Measurements from ENCODE around the gene ANKRD45. TPM values are rescaled to one million over a fixed set of nuclear protein-coding genes. Genes with fewer than 3 reads are reported as not detected.
"Not testable (repeated sequence)": the region's sequence is repeated elsewhere in the genome, so short reads cannot be mapped to it uniquely, and the experiment has no call there.

The ANKRD45 gene
- total and polyA plus RNA-seq, 4 donors, result 0.28 to 0.39 (median 0.33) TPM; not detected in 1

GRCh38 chr1:173603056-173603591 is 66.5 kb downstream of the ANKRD45 start, which contains the start of gene SLC9C2:
SLC9C2 (minus strand) TSS chr1:173603072; CDS start chr1:173601776, 1,296 bp downstream.
- H3K27ac ChIP-seq (ENCODE audit: low read depth in 1 of 2, low read length in 2 of 2), result no peak within 1 kb of the TSS
- intact Hi-C loops (cut with DNase I), result loop anchor here in 1 of 2 donors (10.0 kb wide), 1 partner anchor 168 kb away; no protein-coding TSS in a partner anchor
- no peaks in the 10 kb centered on the region for H3K9me3 ChIP-seq (ENCODE audit: control insufficient read depth, low read length)
- no peak for ATAC-seq (ENCODE audit: low FRiP score)
- WGBS, 2 donors, result 12% methylated on average over 5 of the region's 5 CpGs
- no peaks in the 10 kb centered on the region for H3K4me1 ChIP-seq (ENCODE audit: control insufficient read depth in 1 of 2, insufficient read depth in 2 of 2, low read length in 2 of 2)
- H3K36me3 ChIP-seq (ENCODE audit: control insufficient read depth in 1 of 2, insufficient read depth in 2 of 2, low read length in 1 of 2), result no peaks in the 10 kb centered on the region
- H3K4me3 ChIP-seq (ENCODE audit: low read length in 2 of 2), result peak within 1 kb of the TSS; percentile 23 to 41
- no peak for DNase-seq
- peaks cover 0 to 1% of the 10 kb centered on the region in 2 donors for H3K27me3 ChIP-seq (ENCODE audit: control insufficient read depth in 1 of 2, insufficient read depth in 2 of 2, low read length in 1 of 2)

GRCh38 chr1:173601588-173601987 is 68.1 kb downstream of the ANKRD45 start:
- Histone ChIP-seq H3K27ac (ENCODE audit: low read depth in 1 of 2, low read length in 2 of 2) (no peak overlapping the region), H3K36me3 (ENCODE audit: control insufficient read depth in 1 of 2, insufficient read depth in 2 of 2, low read length in 1 of 2) (no peaks in the 10 kb centered on the region), H3K27me3 (ENCODE audit: control insufficient read depth in 1 of 2, insufficient read depth in 2 of 2, low read length in 1 of 2) (peaks cover 0 to 1% of the 10 kb centered on the region in 2 donors), H3K4me3 (ENCODE audit: low read length in 2 of 2) (no peak overlapping the region), H3K9me3 (ENCODE audit: control insufficient read depth, low read length) (no peaks in the 10 kb centered on the region), H3K4me1 (ENCODE audit: control insufficient read depth in 1 of 2, insufficient read depth in 2 of 2, low read length in 2 of 2) (no peaks in the 10 kb centered on the region)
- intact Hi-C loops (cut with DNase I), result loop anchor here in 1 of 2 donors (10.0 kb wide), 1 partner anchor 167 kb away; no protein-coding TSS in a partner anchor
- no peak for ATAC-seq (ENCODE audit: low FRiP score)
- 90 to 96% methylated on average over 2 of the region's 2 CpGs for WGBS, 2 donors
- no peak for DNase-seq

GRCh38 chr1:173596097-173596825 is 73.4 kb downstream of the ANKRD45 start:
- H3K27ac ChIP-seq (ENCODE audit: low read depth in 1 of 2, low read length in 2 of 2), result no peak overlapping the region

GRCh38 chr1:173591138-173591537 is 78.5 kb downstream of the ANKRD45 start:
- DNase-seq; H3K27me3 ChIP-seq (ENCODE audit: control insufficient read depth in 1 of 2, insufficient read depth in 2 of 2, low read length in 1 of 2); H3K27ac ChIP-seq (ENCODE audit: low read depth in 1 of 2, low read length in 2 of 2); intact Hi-C loops (cut with DNase I); H3K4me3 ChIP-seq (ENCODE audit: low read length in 2 of 2); H3K4me1 ChIP-seq (ENCODE audit: control insufficient read depth in 1 of 2, insufficient read depth in 2 of 2, low read length in 2 of 2); ATAC-seq (ENCODE audit: low FRiP score); H3K36me3 ChIP-seq (ENCODE audit: control insufficient read depth in 1 of 2, insufficient read depth in 2 of 2, low read length in 1 of 2); H3K9me3 ChIP-seq (ENCODE audit: control insufficient read depth, low read length): not testable (repeated sequence)
- WGBS, 2 donors, result 64 to 66% methylated on average over 5 of the region's 5 CpGs

More at GRCh38 chr1:173596097-173596825, 73.4 kb downstream of the ANKRD45 start:
- WGBS, 2 donors, result 85 to 90% methylated on average over 3 of the region's 3 CpGs
- DNase-seq, result no peak
- no peaks in the 10 kb centered on the region for H3K9me3 ChIP-seq (ENCODE audit: control insufficient read depth, low read length)
- H3K27me3 ChIP-seq (ENCODE audit: control insufficient read depth in 1 of 2, insufficient read depth in 2 of 2, low read length in 1 of 2), result no peaks in the 10 kb centered on the region
- no peak overlapping the region for H3K4me3 ChIP-seq (ENCODE audit: low read length in 2 of 2)
- H3K36me3 ChIP-seq (ENCODE audit: control insufficient read depth in 1 of 2, insufficient read depth in 2 of 2, low read length in 1 of 2), result no peaks in the 10 kb centered on the region
- no peaks in the 10 kb centered on the region for H3K4me1 ChIP-seq (ENCODE audit: control insufficient read depth in 1 of 2, insufficient read depth in 2 of 2, low read length in 2 of 2)
- no peak for ATAC-seq (ENCODE audit: low FRiP score)
- intact Hi-C loops (cut with DNase I), result no loop called here

GRCh38 chr1:173590557-173590956 is 79.1 kb downstream of the ANKRD45 start:
- intact Hi-C loops (cut with DNase I), result no loop called here
- no peaks in the 10 kb centered on the region for H3K27me3 ChIP-seq (ENCODE audit: control insufficient read depth in 1 of 2, insufficient read depth in 2 of 2, low read length in 1 of 2)
- no peak overlapping the region for H3K4me3 ChIP-seq (ENCODE audit: low read length in 2 of 2)
- no peak for ATAC-seq (ENCODE audit: low FRiP score)
- WGBS, 2 donors, result 44% methylated on average over 1 of the region's 1 CpG
- H3K27ac ChIP-seq (ENCODE audit: low read depth in 1 of 2, low read length in 2 of 2), result no peak overlapping the region
- H3K9me3 ChIP-seq (ENCODE audit: control insufficient read depth, low read length), result no peaks in the 10 kb centered on the region
- H3K36me3 ChIP-seq (ENCODE audit: control insufficient read depth in 1 of 2, insufficient read depth in 2 of 2, low read length in 1 of 2), result no peaks in the 10 kb centered on the region
- H3K4me1 ChIP-seq (ENCODE audit: control insufficient read depth in 1 of 2, insufficient read depth in 2 of 2, low read length in 2 of 2), result no peaks in the 10 kb centered on the region
- no peak for DNase-seq

GRCh38 chr1:173581383-173582079 is 88.1 kb downstream of the ANKRD45 start:
- H3K9me3 ChIP-seq (ENCODE audit: control insufficient read depth, low read length), result no peaks in the 10 kb centered on the region
- H3K27ac ChIP-seq (ENCODE audit: low read depth in 1 of 2, low read length in 2 of 2), result no peak overlapping the region
- no peaks in the 10 kb centered on the region for H3K4me1 ChIP-seq (ENCODE audit: control insufficient read depth in 1 of 2, insufficient read depth in 2 of 2, low read length in 2 of 2)
- intact Hi-C loops (cut with DNase I), result no loop called here
- H3K36me3 ChIP-seq (ENCODE audit: control insufficient read depth in 1 of 2, insufficient read depth in 2 of 2, low read length in 1 of 2), result no peaks in the 10 kb centered on the region
- 35 to 45% methylated on average over 1 of the region's 1 CpG for WGBS, 2 donors
- no peak overlapping the region for H3K4me3 ChIP-seq (ENCODE audit: low read length in 2 of 2)
- no peaks in the 10 kb centered on the region for H3K27me3 ChIP-seq (ENCODE audit: control insufficient read depth in 1 of 2, insufficient read depth in 2 of 2, low read length in 1 of 2)
- DNase-seq (no peak), ATAC-seq (ENCODE audit: low FRiP score) (no peak)

GRCh38 chr1:173580658-173581057 is 89.0 kb downstream of the ANKRD45 start:
- H3K27me3 ChIP-seq (ENCODE audit: control insufficient read depth in 1 of 2, insufficient read depth in 2 of 2, low read length in 1 of 2), result no peaks in the 10 kb centered on the region
- no peak overlapping the region for H3K4me3 ChIP-seq (ENCODE audit: low read length in 2 of 2)
- no peaks in the 10 kb centered on the region for H3K4me1 ChIP-seq (ENCODE audit: control insufficient read depth in 1 of 2, insufficient read depth in 2 of 2, low read length in 2 of 2)
- no peaks in the 10 kb centered on the region for H3K9me3 ChIP-seq (ENCODE audit: control insufficient read depth, low read length)
- no peak overlapping the region for H3K27ac ChIP-seq (ENCODE audit: low read depth in 1 of 2, low read length in 2 of 2)
- ATAC-seq (ENCODE audit: low FRiP score) (no peak), DNase-seq (no peak)
- intact Hi-C loops (cut with DNase I), result no loop called here
- no peaks in the 10 kb centered on the region for H3K36me3 ChIP-seq (ENCODE audit: control insufficient read depth in 1 of 2, insufficient read depth in 2 of 2, low read length in 1 of 2)
- WGBS, 2 donors, result 65 to 78% methylated on average over 3 of the region's 3 CpGs

- intact Hi-C loops (cut with DNase I), result no loop called here
- WGBS, 2 donors, result 76 to 80% methylated on average over 3 of the region's 3 CpGs
- ATAC-seq (ENCODE audit: low FRiP score), result no peak
- Histone ChIP-seq H3K4me1 (ENCODE audit: control insufficient read depth in 1 of 2, insufficient read depth in 2 of 2, low read length in 2 of 2) (no peaks in the 10 kb centered on the region), H3K9me3 (ENCODE audit: control insufficient read depth, low read length) (no peaks in the 10 kb centered on the region), H3K27ac (ENCODE audit: low read depth in 1 of 2, low read length in 2 of 2) (no peak overlapping the region), H3K27me3 (ENCODE audit: control insufficient read depth in 1 of 2, insufficient read depth in 2 of 2, low read length in 1 of 2) (no peaks in the 10 kb centered on the region), H3K4me3 (ENCODE audit: low read length in 2 of 2) (no peak overlapping the region), H3K36me3 (ENCODE audit: control insufficient read depth in 1 of 2, insufficient read depth in 2 of 2, low read length in 1 of 2) (no peaks in the 10 kb centered on the region)
- no peak for DNase-seq
Measured at GRCh38 chr1:173580071-173580470, 89.6 kb downstream of the ANKRD45 start.
